Measurements from ENCODE around the gene AURKAIP1.
"Not testable (repeated sequence)": the region's sequence is repeated elsewhere in the genome, so short reads cannot be mapped to it uniquely, and the experiment has no call there.

Gene AURKAIP1

GRCh38 chr1:1370771-1371300, 4.2 kb downstream of the AURKAIP1 start:
- no peak for TF ChIP-seq CTCF (conservative IDR thresholded peaks at IDR 0.05; ENCODE audit: low read depth, low read length)
- Histone ChIP-seq H3K9ac (no peak overlapping the region), H3K27me3 (ENCODE audit: insufficient read depth, low read depth) (no peaks in the 10 kb centered on the region), H3K79me2 (ENCODE audit: insufficient read depth, low read depth) (peaks cover 25% of the 10 kb centered on the region), H4K20me1 (ENCODE audit: insufficient read depth) (no peaks in the 10 kb centered on the region), H3K36me3 (ENCODE audit: insufficient read depth) (no peaks in the 10 kb centered on the region), H3K4me3 (IDR thresholded peaks at IDR 0.05; ENCODE audit: insufficient read depth, low read depth, low read length) (no peak overlapping the region), H3K4me1 (ENCODE audit: low read depth, poor library complexity, severe bottlenecking) (peaks cover 42% of the 10 kb centered on the region), H2AFZ (ENCODE audit: low read depth) (no peak overlapping the region), H3K27ac (no peak overlapping the region), H3K4me2 (peak overlapping the region; percentile 99)

- not testable (repeated sequence) for H2AFZ ChIP-seq (ENCODE audit: low read depth); H4K20me1 ChIP-seq (ENCODE audit: insufficient read depth); H3K27me3 ChIP-seq (ENCODE audit: insufficient read depth, low read depth); H3K4me2 ChIP-seq; H3K4me3 ChIP-seq (IDR thresholded peaks at IDR 0.05; ENCODE audit: insufficient read depth, low read depth, low read length); H3K9ac ChIP-seq; H3K27ac ChIP-seq; H3K36me3 ChIP-seq (ENCODE audit: insufficient read depth)
- peaks cover 25% of the 10 kb centered on the region for H3K79me2 ChIP-seq (ENCODE audit: insufficient read depth, low read depth)
- H3K4me1 ChIP-seq (ENCODE audit: low read depth, poor library complexity, severe bottlenecking) = peaks cover 42% of the 10 kb centered on the region
Measured at GRCh38 chr1:1370094-1370493, 4.9 kb downstream of the AURKAIP1 start.

DNA sequence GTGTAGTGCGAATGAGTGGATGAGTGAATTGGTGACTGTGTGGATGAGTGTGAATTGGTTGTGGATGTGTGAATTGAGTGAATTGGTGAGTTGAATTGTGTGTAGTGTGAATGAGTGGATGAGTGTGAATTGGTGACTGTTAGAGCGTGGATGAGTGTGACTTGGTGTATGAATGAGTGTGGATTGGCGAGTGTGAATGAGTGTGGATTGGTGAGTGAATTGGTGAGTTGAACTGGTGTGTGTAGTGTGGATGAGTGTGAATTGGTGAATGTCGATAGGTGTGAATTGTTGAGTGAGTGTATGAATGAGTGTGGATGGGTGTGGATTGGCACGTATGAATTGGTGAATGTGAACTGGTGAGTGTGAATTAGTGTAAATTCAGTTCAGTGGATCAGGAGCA, 7.7 kb downstream of the AURKAIP1 start:
- Histone ChIP-seq H2AFZ (ENCODE audit: low read depth) (no peak overlapping the region), H3K4me1 (ENCODE audit: low read depth, poor library complexity, severe bottlenecking) (peaks cover 25% of the 10 kb centered on the region), H3K27ac (no peak overlapping the region), H3K36me3 (ENCODE audit: insufficient read depth) (no peaks in the 10 kb centered on the region), H3K4me2 (no peak overlapping the region), H3K79me2 (ENCODE audit: insufficient read depth, low read depth) (no peaks in the 10 kb centered on the region; the same call in 1 of the 2 replicates), H4K20me1 (ENCODE audit: insufficient read depth) (no peaks in the 10 kb centered on the region), H3K9ac (no peak overlapping the region), H3K27me3 (ENCODE audit: insufficient read depth, low read depth) (peaks cover under 1% of the 10 kb centered on the region; the same call in 1 of the 2 replicates), H3K4me3 (IDR thresholded peaks at IDR 0.05; ENCODE audit: insufficient read depth, low read depth, low read length) (no peak overlapping the region)
- TF ChIP-seq CTCF (conservative IDR thresholded peaks at IDR 0.05; ENCODE audit: low read depth, low read length) = no peak

GRCh38 chr1:1366699-1367066, 8.3 kb downstream of the AURKAIP1 start:
- TF ChIP-seq CTCF (conservative IDR thresholded peaks at IDR 0.05; ENCODE audit: low read depth, low read length) = no peak

DNA sequence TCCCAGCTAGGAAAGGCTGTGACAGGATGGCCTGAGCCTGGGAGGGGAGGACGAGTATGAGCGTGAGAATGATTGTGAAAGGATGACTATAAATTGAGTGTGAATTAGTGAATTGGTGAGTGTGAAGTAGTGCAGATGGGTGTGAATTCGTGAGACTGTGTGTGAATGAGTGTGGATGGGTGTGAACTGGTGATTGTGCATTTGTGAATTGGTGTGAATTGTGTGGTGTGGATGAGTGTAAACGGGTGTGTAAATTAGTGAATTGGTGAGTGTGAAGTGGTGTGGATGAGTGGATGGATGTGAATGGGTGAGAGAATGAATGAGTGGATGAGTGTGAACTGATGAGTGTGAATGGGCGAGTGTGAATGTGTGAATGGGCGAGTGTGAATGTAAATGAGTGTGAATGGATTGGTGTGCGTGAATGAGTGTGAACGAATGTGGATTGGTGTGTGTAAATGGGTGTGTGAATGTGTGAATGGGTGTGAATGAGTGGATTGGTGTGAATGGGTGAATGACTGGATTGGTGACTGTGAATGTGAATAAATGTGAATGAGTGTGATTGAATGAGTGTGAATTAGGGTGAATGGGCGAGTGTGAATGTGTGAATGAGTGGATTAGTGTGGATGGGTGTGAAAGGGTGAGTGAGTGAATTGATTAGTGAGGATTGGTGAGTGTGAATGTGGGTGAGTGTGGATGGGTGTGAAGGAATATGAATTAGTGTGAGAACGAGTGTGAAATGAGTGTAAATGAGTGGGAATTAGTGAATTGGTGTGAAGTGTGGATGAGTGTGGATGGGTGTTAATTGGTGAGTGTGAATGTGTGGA, 8.9 kb downstream of the AURKAIP1 start:
- no peaks in the 10 kb centered on the region for H3K79me2 ChIP-seq (ENCODE audit: insufficient read depth, low read depth)
- H3K27me3 ChIP-seq (ENCODE audit: insufficient read depth, low read depth) = peaks cover 8% of the 10 kb centered on the region; the same call in 1 of the 2 replicates
- H3K9ac ChIP-seq = no peak overlapping the region
- H2AFZ ChIP-seq (ENCODE audit: low read depth) = no peak overlapping the region
- H3K36me3 ChIP-seq (ENCODE audit: insufficient read depth) = no peaks in the 10 kb centered on the region
- H3K4me3 ChIP-seq (IDR thresholded peaks at IDR 0.05; ENCODE audit: insufficient read depth, low read depth, low read length) = no peak overlapping the region
- H4K20me1 ChIP-seq (ENCODE audit: insufficient read depth) = no peaks in the 10 kb centered on the region
- H3K4me1 ChIP-seq (ENCODE audit: low read depth, poor library complexity, severe bottlenecking) = peaks cover 12% of the 10 kb centered on the region
- TF ChIP-seq CTCF (conservative IDR thresholded peaks at IDR 0.05; ENCODE audit: low read depth, low read length) = no peak
- H3K27ac ChIP-seq = no peak overlapping the region
- no peak overlapping the region for H3K4me2 ChIP-seq

More at GRCh38 chr1:1366699-1367066, 8.3 kb downstream of the AURKAIP1 start:
- H3K9ac ChIP-seq = no peak overlapping the region
- H3K4me3 ChIP-seq (IDR thresholded peaks at IDR 0.05; ENCODE audit: insufficient read depth, low read depth, low read length) = no peak overlapping the region
- H2AFZ ChIP-seq (ENCODE audit: low read depth) = no peak overlapping the region
- H3K4me2 ChIP-seq = no peak overlapping the region
- H3K36me3 ChIP-seq (ENCODE audit: insufficient read depth) = no peaks in the 10 kb centered on the region
- H3K79me2 ChIP-seq (ENCODE audit: insufficient read depth, low read depth) = no peaks in the 10 kb centered on the region
- peaks cover 7% of the 10 kb centered on the region; the same call in 1 of the 2 replicates for H3K27me3 ChIP-seq (ENCODE audit: insufficient read depth, low read depth)
- no peak overlapping the region for H3K27ac ChIP-seq
- H4K20me1 ChIP-seq (ENCODE audit: insufficient read depth) = no peaks in the 10 kb centered on the region
- peaks cover 18% of the 10 kb centered on the region for H3K4me1 ChIP-seq (ENCODE audit: low read depth, poor library complexity, severe bottlenecking)

Measured in KMS-11 (cell line).